ENCODE data around the gene DNAH3.
"Not testable (repeated sequence)": the region's sequence is repeated elsewhere in the genome, so short reads cannot be mapped to it uniquely, and the experiment has no call there.

Gene DNAH3

GRCh38 chr16:20941636-20941926, 209.1 kb downstream of the DNAH3 start:
- Histone ChIP-seq H3K27me3 (replicated peaks; ENCODE audit: control insufficient read depth, insufficient read depth, low read length, poor library complexity, severe bottlenecking) (no peaks in the 10 kb centered on the region), H3K4me3 (ENCODE audit: insufficient read depth, low read depth, low read length, poor library complexity, severe bottlenecking) (no peak overlapping the region), H3K4me1 (ENCODE audit: control insufficient read depth, insufficient read depth, low read length, poor library complexity, severe bottlenecking) (no peaks in the 10 kb centered on the region), H3K36me3 (ENCODE audit: control insufficient read depth, insufficient read depth, low read length) (no peaks in the 10 kb centered on the region), H3K27ac (ENCODE audit: insufficient read depth, low read length, poor library complexity, severe bottlenecking) (no peak overlapping the region), H3K9me3 (ENCODE audit: control insufficient read depth, low read length) (no peaks in the 10 kb centered on the region)
- no peak for DNase-seq

GRCh38 chr16:20940871-20941635, 209.6 kb downstream of the DNAH3 start:
- Histone ChIP-seq H3K4me1 (ENCODE audit: control insufficient read depth, insufficient read depth, low read length, poor library complexity, severe bottlenecking) (no peaks in the 10 kb centered on the region), H3K4me3 (ENCODE audit: insufficient read depth, low read depth, low read length, poor library complexity, severe bottlenecking) (no peak overlapping the region), H3K27me3 (replicated peaks; ENCODE audit: control insufficient read depth, insufficient read depth, low read length, poor library complexity, severe bottlenecking) (no peaks in the 10 kb centered on the region), H3K9me3 (ENCODE audit: control insufficient read depth, low read length) (no peaks in the 10 kb centered on the region), H3K36me3 (ENCODE audit: control insufficient read depth, insufficient read depth, low read length) (no peaks in the 10 kb centered on the region), H3K27ac (ENCODE audit: insufficient read depth, low read length, poor library complexity, severe bottlenecking) (no peak overlapping the region)
- DNase-seq = no peak

GRCh38 chr16:20939611-20940010, 211.0 kb downstream of the DNAH3 start:
- Histone ChIP-seq H3K27ac (ENCODE audit: insufficient read depth, low read length, poor library complexity, severe bottlenecking) (no peak overlapping the region), H3K36me3 (ENCODE audit: control insufficient read depth, insufficient read depth, low read length) (no peaks in the 10 kb centered on the region), H3K4me1 (ENCODE audit: control insufficient read depth, insufficient read depth, low read length, poor library complexity, severe bottlenecking) (no peaks in the 10 kb centered on the region), H3K27me3 (replicated peaks; ENCODE audit: control insufficient read depth, insufficient read depth, low read length, poor library complexity, severe bottlenecking) (no peaks in the 10 kb centered on the region), H3K9me3 (ENCODE audit: control insufficient read depth, low read length) (no peaks in the 10 kb centered on the region), H3K4me3 (ENCODE audit: insufficient read depth, low read depth, low read length, poor library complexity, severe bottlenecking) (no peak overlapping the region)
- no peak for DNase-seq

- H3K4me1 ChIP-seq (ENCODE audit: control insufficient read depth, insufficient read depth, low read length, poor library complexity, severe bottlenecking) = no peaks in the 10 kb centered on the region
- no peaks in the 10 kb centered on the region for H3K36me3 ChIP-seq (ENCODE audit: control insufficient read depth, insufficient read depth, low read length)
- no peak for DNase-seq
Observed at GRCh38 chr16:20938426-20938825, 212.2 kb downstream of the DNAH3 start.

GRCh38 chr16:20937736-20938135, 212.9 kb downstream of the DNAH3 start:
- Histone ChIP-seq H3K4me3 (ENCODE audit: insufficient read depth, low read depth, low read length, poor library complexity, severe bottlenecking) (no peak overlapping the region), H3K9me3 (ENCODE audit: control insufficient read depth, low read length) (no peaks in the 10 kb centered on the region), H3K36me3 (ENCODE audit: control insufficient read depth, insufficient read depth, low read length) (no peaks in the 10 kb centered on the region), H3K27ac (ENCODE audit: insufficient read depth, low read length, poor library complexity, severe bottlenecking) (no peak overlapping the region), H3K4me1 (ENCODE audit: control insufficient read depth, insufficient read depth, low read length, poor library complexity, severe bottlenecking) (no peaks in the 10 kb centered on the region), H3K27me3 (replicated peaks; ENCODE audit: control insufficient read depth, insufficient read depth, low read length, poor library complexity, severe bottlenecking) (no peaks in the 10 kb centered on the region)
- DNase-seq = no peak

More at GRCh38 chr16:20938426-20938825, 212.2 kb downstream of the DNAH3 start:
- no peaks in the 10 kb centered on the region for H3K9me3 ChIP-seq (ENCODE audit: control insufficient read depth, low read length)
- H3K4me3 ChIP-seq (ENCODE audit: insufficient read depth, low read depth, low read length, poor library complexity, severe bottlenecking) = no peak overlapping the region
- no peaks in the 10 kb centered on the region for H3K27me3 ChIP-seq (replicated peaks; ENCODE audit: control insufficient read depth, insufficient read depth, low read length, poor library complexity, severe bottlenecking)
- H3K27ac ChIP-seq (ENCODE audit: insufficient read depth, low read length, poor library complexity, severe bottlenecking) = no peak overlapping the region

GRCh38 chr16:20933589-20933988, 217.1 kb downstream of the DNAH3 start:
- H3K27ac ChIP-seq (ENCODE audit: insufficient read depth, low read length, poor library complexity, severe bottlenecking) = no peak overlapping the region
- no peak for DNase-seq
- H3K4me1 ChIP-seq (ENCODE audit: control insufficient read depth, insufficient read depth, low read length, poor library complexity, severe bottlenecking) = no peaks in the 10 kb centered on the region
- H3K4me3 ChIP-seq (ENCODE audit: insufficient read depth, low read depth, low read length, poor library complexity, severe bottlenecking) = no peak overlapping the region
- H3K9me3 ChIP-seq (ENCODE audit: control insufficient read depth, low read length) = no peaks in the 10 kb centered on the region
- no peaks in the 10 kb centered on the region for H3K27me3 ChIP-seq (replicated peaks; ENCODE audit: control insufficient read depth, insufficient read depth, low read length, poor library complexity, severe bottlenecking)
- H3K36me3 ChIP-seq (ENCODE audit: control insufficient read depth, insufficient read depth, low read length) = no peaks in the 10 kb centered on the region

GRCh38 chr16:20931066-20931600, 219.5 kb downstream of the DNAH3 start:
- Histone ChIP-seq H3K4me3 (ENCODE audit: insufficient read depth, low read depth, low read length, poor library complexity, severe bottlenecking) (no peak overlapping the region), H3K36me3 (ENCODE audit: control insufficient read depth, insufficient read depth, low read length) (no peaks in the 10 kb centered on the region), H3K4me1 (ENCODE audit: control insufficient read depth, insufficient read depth, low read length, poor library complexity, severe bottlenecking) (no peaks in the 10 kb centered on the region), H3K27me3 (replicated peaks; ENCODE audit: control insufficient read depth, insufficient read depth, low read length, poor library complexity, severe bottlenecking) (no peaks in the 10 kb centered on the region), H3K27ac (ENCODE audit: insufficient read depth, low read length, poor library complexity, severe bottlenecking) (no peak overlapping the region), H3K9me3 (ENCODE audit: control insufficient read depth, low read length) (no peaks in the 10 kb centered on the region)
- DNase-seq = no peak

- DNase-seq = no peak
- Histone ChIP-seq H3K9me3 (ENCODE audit: control insufficient read depth, low read length) (no peaks in the 10 kb centered on the region), H3K27me3 (replicated peaks; ENCODE audit: control insufficient read depth, insufficient read depth, low read length, poor library complexity, severe bottlenecking) (no peaks in the 10 kb centered on the region), H3K36me3 (ENCODE audit: control insufficient read depth, insufficient read depth, low read length) (no peaks in the 10 kb centered on the region), H3K4me1 (ENCODE audit: control insufficient read depth, insufficient read depth, low read length, poor library complexity, severe bottlenecking) (no peaks in the 10 kb centered on the region), H3K4me3 (ENCODE audit: insufficient read depth, low read depth, low read length, poor library complexity, severe bottlenecking) (no peak overlapping the region), H3K27ac (ENCODE audit: insufficient read depth, low read length, poor library complexity, severe bottlenecking) (no peak overlapping the region)
Observed at GRCh38 chr16:20930365-20930690, 220.3 kb downstream of the DNAH3 start.

- not testable (repeated sequence) for H3K4me3 ChIP-seq (ENCODE audit: insufficient read depth, low read depth, low read length, poor library complexity, severe bottlenecking); DNase-seq; H3K36me3 ChIP-seq (ENCODE audit: control insufficient read depth, insufficient read depth, low read length); H3K27me3 ChIP-seq (replicated peaks; ENCODE audit: control insufficient read depth, insufficient read depth, low read length, poor library complexity, severe bottlenecking); H3K4me1 ChIP-seq (ENCODE audit: control insufficient read depth, insufficient read depth, low read length, poor library complexity, severe bottlenecking); H3K27ac ChIP-seq (ENCODE audit: insufficient read depth, low read length, poor library complexity, severe bottlenecking); H3K9me3 ChIP-seq (ENCODE audit: control insufficient read depth, low read length)
Observed at GRCh38 chr16:20929676-20930364, 220.8 kb downstream of the DNAH3 start.

GRCh38 chr16:20928774-20929411, 221.8 kb downstream of the DNAH3 start:
- Histone ChIP-seq H3K27ac (ENCODE audit: insufficient read depth, low read length, poor library complexity, severe bottlenecking) (no peak overlapping the region), H3K9me3 (ENCODE audit: control insufficient read depth, low read length) (no peaks in the 10 kb centered on the region), H3K36me3 (ENCODE audit: control insufficient read depth, insufficient read depth, low read length) (no peaks in the 10 kb centered on the region), H3K4me3 (ENCODE audit: insufficient read depth, low read depth, low read length, poor library complexity, severe bottlenecking) (no peak overlapping the region), H3K27me3 (replicated peaks; ENCODE audit: control insufficient read depth, insufficient read depth, low read length, poor library complexity, severe bottlenecking) (no peaks in the 10 kb centered on the region), H3K4me1 (ENCODE audit: control insufficient read depth, insufficient read depth, low read length, poor library complexity, severe bottlenecking) (no peaks in the 10 kb centered on the region)
- DNase-seq = no peak

All from effector memory CD4-positive, alpha-beta T cell (primary cell).